Measurements from ENCODE around the gene FYN. TPM values are rescaled to one million over a fixed set of nuclear protein-coding genes. Genes with fewer than 3 reads are reported as not detected.

FYN gene
- total and polyA plus RNA-seq, 4 donors, result 11.2 to 28.3 (median 19.7) TPM

DNA sequence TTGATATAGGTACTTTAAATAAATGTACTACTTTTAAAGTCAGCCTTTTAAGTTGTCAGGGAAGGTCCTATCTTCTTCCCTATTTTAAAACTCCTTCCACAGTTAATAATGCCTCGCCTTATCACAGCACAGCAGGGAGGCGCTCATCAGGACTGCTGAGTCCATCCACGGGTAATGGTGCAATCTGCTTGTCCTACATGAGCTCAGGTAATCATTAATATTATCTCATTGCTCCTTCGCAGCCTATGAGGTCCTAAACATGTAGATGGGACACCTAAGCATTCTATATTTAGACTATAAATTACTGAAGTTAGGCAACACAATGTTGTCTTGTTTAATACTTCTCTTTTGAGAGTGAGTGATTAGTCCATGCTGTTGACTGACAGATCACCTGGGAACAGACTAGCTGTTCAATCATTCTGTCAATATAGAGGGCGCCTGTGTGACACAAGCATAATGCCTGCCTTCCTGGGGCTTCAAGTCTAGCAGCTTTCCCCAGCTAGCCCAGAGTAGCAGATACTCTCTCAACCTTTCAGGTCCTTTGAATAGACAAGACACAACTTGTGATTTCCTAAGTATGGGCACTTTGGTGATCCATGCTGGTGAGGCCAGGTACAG, 91.0 kb downstream of the FYN start:
- no peak overlapping the region for H3K27ac ChIP-seq (ENCODE audit: low read depth in 1 of 2, low read length in 2 of 2)
- WGBS, result 83% methylated on average over 5 of the region's 5 CpGs
- no peaks in the 10 kb centered on the region for H3K36me3 ChIP-seq (ENCODE audit: control insufficient read depth in 4 of 4, insufficient read depth in 3 of 4, low read depth in 1 of 4, low read length in 3 of 4)
- H3K9me3 ChIP-seq (ENCODE audit: control insufficient read depth in 4 of 4, low read length in 3 of 4), result no peaks in the 10 kb centered on the region
- DNase-seq (ENCODE audit: low spot score), result no peak
- no peaks in the 10 kb centered on the region for H3K27me3 ChIP-seq (ENCODE audit: control insufficient read depth in 4 of 4, insufficient read depth in 4 of 4, low read length in 3 of 4)
- H3K4me1 ChIP-seq (ENCODE audit: control insufficient read depth in 4 of 4, insufficient read depth in 4 of 4, low read length in 3 of 4), result no peaks in the 10 kb centered on the region
- TF ChIP-seq EGR1 (IDR thresholded peaks at IDR 0.05; ENCODE audit: low read depth in 2 of 2) (no peak), GABPA (IDR thresholded peaks at IDR 0.05 in 1 of 2, conservative IDR thresholded peaks at IDR 0.05 in 1 of 2) (no peak), RAD21 (IDR thresholded peaks at IDR 0.05) (no peak), HNF4A (conservative IDR thresholded peaks at IDR 0.05) (no peak), YY1 (IDR thresholded peaks at IDR 0.05) (no peak), FOXA1 (IDR thresholded peaks at IDR 0.05) (no peak), SP1 (IDR thresholded peaks at IDR 0.05) (no peak), NR2F2 (IDR thresholded peaks at IDR 0.05) (no peak), FOXA2 (IDR thresholded peaks at IDR 0.05) (no peak), RXRA (IDR thresholded peaks at IDR 0.05) (no peak), TAF1 (conservative IDR thresholded peaks at IDR 0.05) (no peak), HNF4G (IDR thresholded peaks at IDR 0.05) (no peak), JUND (IDR thresholded peaks at IDR 0.05) (no peak)
- TF ChIP-seq, protein P1, sequence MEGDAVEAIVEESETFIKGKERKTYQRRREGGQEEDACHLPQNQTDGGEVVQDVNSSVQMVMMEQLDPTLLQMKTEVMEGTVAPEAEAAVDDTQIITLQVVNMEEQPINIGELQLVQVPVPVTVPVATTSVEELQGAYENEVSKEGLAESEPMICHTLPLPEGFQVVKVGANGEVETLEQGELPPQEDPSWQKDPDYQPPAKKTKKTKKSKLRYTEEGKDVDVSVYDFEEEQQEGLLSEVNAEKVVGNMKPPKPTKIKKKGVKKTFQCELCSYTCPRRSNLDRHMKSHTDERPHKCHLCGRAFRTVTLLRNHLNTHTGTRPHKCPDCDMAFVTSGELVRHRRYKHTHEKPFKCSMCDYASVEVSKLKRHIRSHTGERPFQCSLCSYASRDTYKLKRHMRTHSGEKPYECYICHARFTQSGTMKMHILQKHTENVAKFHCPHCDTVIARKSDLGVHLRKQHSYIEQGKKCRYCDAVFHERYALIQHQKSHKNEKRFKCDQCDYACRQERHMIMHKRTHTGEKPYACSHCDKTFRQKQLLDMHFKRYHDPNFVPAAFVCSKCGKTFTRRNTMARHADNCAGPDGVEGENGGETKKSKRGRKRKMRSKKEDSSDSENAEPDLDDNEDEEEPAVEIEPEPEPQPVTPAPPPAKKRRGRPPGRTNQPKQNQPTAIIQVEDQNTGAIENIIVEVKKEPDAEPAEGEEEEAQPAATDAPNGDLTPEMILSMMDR (IDR thresholded peaks at IDR 0.05; ENCODE audit: low read depth, low read length, missing input control), result no peak
- TF ChIP-seq, protein P2, sequence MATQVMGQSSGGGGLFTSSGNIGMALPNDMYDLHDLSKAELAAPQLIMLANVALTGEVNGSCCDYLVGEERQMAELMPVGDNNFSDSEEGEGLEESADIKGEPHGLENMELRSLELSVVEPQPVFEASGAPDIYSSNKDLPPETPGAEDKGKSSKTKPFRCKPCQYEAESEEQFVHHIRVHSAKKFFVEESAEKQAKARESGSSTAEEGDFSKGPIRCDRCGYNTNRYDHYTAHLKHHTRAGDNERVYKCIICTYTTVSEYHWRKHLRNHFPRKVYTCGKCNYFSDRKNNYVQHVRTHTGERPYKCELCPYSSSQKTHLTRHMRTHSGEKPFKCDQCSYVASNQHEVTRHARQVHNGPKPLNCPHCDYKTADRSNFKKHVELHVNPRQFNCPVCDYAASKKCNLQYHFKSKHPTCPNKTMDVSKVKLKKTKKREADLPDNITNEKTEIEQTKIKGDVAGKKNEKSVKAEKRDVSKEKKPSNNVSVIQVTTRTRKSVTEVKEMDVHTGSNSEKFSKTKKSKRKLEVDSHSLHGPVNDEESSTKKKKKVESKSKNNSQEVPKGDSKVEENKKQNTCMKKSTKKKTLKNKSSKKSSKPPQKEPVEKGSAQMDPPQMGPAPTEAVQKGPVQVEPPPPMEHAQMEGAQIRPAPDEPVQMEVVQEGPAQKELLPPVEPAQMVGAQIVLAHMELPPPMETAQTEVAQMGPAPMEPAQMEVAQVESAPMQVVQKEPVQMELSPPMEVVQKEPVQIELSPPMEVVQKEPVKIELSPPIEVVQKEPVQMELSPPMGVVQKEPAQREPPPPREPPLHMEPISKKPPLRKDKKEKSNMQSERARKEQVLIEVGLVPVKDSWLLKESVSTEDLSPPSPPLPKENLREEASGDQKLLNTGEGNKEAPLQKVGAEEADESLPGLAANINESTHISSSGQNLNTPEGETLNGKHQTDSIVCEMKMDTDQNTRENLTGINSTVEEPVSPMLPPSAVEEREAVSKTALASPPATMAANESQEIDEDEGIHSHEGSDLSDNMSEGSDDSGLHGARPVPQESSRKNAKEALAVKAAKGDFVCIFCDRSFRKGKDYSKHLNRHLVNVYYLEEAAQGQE (IDR thresholded peaks at IDR 0.05), result no peak
- TF ChIP-seq, protein P3, sequence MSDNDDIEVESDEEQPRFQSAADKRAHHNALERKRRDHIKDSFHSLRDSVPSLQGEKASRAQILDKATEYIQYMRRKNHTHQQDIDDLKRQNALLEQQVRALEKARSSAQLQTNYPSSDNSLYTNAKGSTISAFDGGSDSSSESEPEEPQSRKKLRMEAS (IDR thresholded peaks at IDR 0.05), result no peak
- TF ChIP-seq, protein P4, sequence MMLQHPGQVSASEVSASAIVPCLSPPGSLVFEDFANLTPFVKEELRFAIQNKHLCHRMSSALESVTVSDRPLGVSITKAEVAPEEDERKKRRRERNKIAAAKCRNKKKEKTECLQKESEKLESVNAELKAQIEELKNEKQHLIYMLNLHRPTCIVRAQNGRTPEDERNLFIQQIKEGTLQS (IDR thresholded peaks at IDR 0.05), result no peak
- TF ChIP-seq, protein P5, sequence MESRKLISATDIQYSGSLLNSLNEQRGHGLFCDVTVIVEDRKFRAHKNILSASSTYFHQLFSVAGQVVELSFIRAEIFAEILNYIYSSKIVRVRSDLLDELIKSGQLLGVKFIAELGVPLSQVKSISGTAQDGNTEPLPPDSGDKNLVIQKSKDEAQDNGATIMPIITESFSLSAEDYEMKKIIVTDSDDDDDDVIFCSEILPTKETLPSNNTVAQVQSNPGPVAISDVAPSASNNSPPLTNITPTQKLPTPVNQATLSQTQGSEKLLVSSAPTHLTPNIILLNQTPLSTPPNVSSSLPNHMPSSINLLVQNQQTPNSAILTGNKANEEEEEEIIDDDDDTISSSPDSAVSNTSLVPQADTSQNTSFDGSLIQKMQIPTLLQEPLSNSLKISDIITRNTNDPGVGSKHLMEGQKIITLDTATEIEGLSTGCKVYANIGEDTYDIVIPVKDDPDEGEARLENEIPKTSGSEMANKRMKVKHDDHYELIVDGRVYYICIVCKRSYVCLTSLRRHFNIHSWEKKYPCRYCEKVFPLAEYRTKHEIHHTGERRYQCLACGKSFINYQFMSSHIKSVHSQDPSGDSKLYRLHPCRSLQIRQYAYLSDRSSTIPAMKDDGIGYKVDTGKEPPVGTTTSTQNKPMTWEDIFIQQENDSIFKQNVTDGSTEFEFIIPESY (IDR thresholded peaks at IDR 0.05), result no peak
- no peak overlapping the region for H3K4me3 ChIP-seq (ENCODE audit: low read depth in 1 of 3, low read length in 3 of 3)
- H3K9ac ChIP-seq (ENCODE audit: low read depth in 1 of 2, low read length in 2 of 2), result no peak overlapping the region
